ENCODE measurements around the gene CHRFAM7A.
"Not testable (repeated sequence)": the region's sequence is repeated elsewhere in the genome, so short reads cannot be mapped to it uniquely, and the experiment has no call there.

DNA sequence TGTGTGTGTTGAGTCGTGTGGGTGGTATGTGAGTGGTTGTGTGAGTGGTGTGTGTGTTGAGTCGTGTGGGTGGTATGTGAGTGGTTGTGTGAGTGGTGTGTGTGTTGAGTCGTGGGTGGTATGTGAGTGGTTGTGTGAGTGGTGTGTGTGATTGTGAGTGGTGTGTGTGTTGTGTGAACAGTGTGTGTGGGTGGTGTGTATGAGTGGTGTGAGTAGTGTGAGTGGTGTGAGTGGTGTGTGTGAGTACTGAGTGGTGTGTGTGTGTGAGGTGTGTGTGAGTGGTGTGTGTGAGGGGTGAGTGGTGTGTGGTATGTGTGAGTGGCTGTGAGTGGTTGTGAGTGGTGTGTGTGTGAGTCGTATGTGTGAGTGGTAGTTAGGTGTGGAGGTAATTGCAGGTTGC is 17.5 kb downstream of the CHRFAM7A start:
- not testable (repeated sequence) for TF ChIP-seq CTCF (IDR thresholded peaks at IDR 0.05; ENCODE audit: poor library complexity); EZH2 (IDR thresholded peaks at IDR 0.05; ENCODE audit: borderline replicate concordance)

Measured in hepatocyte (in vitro differentiated cells).